Fibroblast of the aortic adventitia (primary cell): ENCODE results near the gene CD3E. TPM values are rescaled to one million over a fixed set of nuclear protein-coding genes. Genes with fewer than 3 reads are reported as not detected.

Experiments used
- DNase-seq: peaks from one replicate; pipeline ENCODE4 v3.0.0-alpha.2; 2010; ENCODE audit warnings: low read depth
- H3K4me3 ChIP-seq: 2 replicates; pipeline ENCODE4 v1.5.1; 2011; ENCODE audit warnings: low read depth, mild to moderate bottlenecking, control low read depth, low read length, moderate library complexity
- CTCF ChIP-seq: IDR thresholded peaks from 2 replicates; pipeline ENCODE4 v1.5.1; 2011; ENCODE audit warnings: mild to moderate bottlenecking, low read length, control low read depth, inconsistent platforms; ENCODE audit not compliant: insufficient read depth
- total RNA-seq: library from RNA; depleted of rRNA; stranded (reverse); fragments of >200 nt; gene quantifications from 2 replicates; pipeline ENCODE4 v1.2.3, GENCODE V29; 2012; ENCODE audit warnings: low replicate concordance

Gene CD3E
- total RNA-seq, 1 donor: not detected

DNA sequence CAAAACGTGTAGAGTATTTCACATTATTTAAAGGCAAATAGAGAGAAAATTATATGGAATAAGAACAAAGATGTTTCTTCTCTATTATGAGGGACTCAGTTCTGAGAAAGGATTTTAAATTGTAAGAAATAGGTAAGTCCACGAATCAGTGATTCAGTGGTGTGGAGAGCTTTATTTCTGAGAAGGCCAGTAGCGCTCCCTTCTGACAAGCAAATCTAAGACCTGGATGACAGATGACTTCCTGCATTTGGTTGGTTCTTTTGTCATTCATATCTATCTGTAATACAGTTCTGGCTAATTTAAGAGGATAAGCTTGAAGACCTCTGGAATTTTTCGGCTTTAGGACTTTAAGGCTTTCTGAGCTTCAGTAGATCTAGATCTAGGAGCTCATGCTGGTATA, 7.0 kb downstream of the CD3E start:
- H3K4me3 ChIP-seq: no peak overlapping the region
- TF ChIP-seq CTCF: no peak
- DNase-seq: no peak

DNA sequence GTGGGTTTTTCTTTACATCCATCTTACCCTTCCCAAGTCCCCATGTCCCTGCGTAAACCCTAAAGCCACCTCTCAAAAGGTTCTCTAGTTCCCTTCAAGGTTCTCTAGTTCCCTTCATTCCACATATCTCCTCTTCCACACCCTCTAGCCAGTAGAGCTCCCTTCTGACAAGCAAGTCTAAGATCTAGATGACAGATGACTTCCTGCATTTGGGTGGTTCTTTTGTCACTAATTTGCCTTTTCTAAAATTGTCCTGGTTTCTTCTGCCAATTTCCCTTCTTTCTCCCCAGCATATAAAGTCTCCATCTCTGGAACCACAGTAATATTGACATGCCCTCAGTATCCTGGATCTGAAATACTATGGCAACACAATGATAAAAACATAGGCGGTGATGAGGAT, 7.8 kb downstream of the CD3E start:
- TF ChIP-seq CTCF: no peak
- DNase-seq: no peak
- no peak overlapping the region for H3K4me3 ChIP-seq

- no peak overlapping the region for H3K4me3 ChIP-seq
- TF ChIP-seq CTCF: no peak
- no peak for DNase-seq
Observed at GRCh38 chr11:118313242-118313641, 8.7 kb downstream of the CD3E start.

DNA sequence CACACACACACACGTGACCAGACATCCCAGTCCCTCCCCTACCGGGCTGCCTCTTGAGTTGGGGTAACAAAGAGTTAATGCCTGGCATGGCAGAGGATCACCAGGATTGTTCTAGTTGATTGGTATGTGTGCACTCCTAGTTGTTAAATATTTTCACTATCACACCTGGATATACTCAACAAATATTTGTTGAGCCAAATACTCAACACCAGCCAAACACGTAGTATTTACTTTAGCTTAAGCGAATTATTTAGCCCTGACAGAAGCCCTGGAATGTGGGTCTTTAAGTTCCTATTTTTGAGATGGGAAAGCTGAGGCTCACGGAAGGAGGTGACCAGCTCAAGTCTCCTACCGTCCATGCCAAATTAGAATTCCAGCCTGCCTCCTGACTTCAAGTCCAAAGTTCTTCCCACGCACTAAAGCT, 10.5 kb downstream of the CD3E start:
- no peak for TF ChIP-seq CTCF
- DNase-seq: no peak
- no peak overlapping the region for H3K4me3 ChIP-seq

DNA sequence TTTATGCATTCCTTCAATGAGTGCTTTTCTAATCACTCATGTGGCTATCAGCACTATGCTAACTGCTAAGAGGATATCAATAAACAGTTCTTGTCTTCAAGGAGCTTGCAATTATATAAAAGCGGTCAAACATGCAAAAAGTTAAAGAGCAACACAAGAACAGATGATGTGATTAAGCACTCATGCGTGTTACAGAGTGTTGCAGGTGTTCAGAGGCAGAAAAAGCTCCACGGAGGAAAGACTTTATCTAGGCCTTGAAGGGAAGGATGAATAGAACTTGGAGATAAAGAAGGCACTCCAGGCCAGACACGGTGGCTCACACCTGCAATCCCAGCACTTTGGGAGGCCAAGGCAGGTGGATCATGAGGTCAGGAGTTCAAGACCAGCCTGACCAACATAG, 13.6 kb downstream of the CD3E start:
- H3K4me3 ChIP-seq: no peak overlapping the region
- DNase-seq: no peak
- no peak for TF ChIP-seq CTCF

- no peak for DNase-seq
- TF ChIP-seq CTCF: no peak
- H3K4me3 ChIP-seq: no peak overlapping the region
Observed at GRCh38 chr11:118318581-118319336, 14.2 kb downstream of the CD3E start.

DNA sequence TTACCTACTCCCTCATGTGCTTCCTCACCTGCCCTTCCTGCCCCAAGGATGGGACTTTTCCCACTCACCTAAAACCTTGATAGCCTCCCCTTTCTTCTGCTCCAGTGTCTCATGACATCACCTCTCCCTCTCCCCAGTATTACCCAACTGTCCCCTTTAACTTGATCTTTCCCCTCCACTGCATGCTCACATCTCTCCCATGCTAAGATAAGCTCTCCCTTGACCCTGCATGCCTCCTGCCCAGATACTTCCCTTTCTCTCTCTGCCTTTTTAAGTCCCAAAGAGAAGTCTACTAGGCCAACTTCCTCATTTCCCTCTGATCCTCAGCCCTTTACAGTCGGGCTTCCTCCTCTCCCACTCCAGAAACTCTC, 14.8 kb downstream of the CD3E start:
- TF ChIP-seq CTCF: no peak
- H3K4me3 ChIP-seq: no peak overlapping the region
- no peak for DNase-seq
